ENCODE data around the gene ZNF613. TPM values are rescaled to one million over a fixed set of nuclear protein-coding genes. Genes with fewer than 3 reads are reported as not detected.
A peak's percentile ranks its signal among the peaks of the same experiment; 100 is the strongest.

The ZNF613 gene
- total and polyA plus RNA-seq, 2 of the 13 experiments (the other 11 are each of a cell fraction or from before 2014, with no cell fraction given): 3.6 to 8.3 TPM

DNA sequence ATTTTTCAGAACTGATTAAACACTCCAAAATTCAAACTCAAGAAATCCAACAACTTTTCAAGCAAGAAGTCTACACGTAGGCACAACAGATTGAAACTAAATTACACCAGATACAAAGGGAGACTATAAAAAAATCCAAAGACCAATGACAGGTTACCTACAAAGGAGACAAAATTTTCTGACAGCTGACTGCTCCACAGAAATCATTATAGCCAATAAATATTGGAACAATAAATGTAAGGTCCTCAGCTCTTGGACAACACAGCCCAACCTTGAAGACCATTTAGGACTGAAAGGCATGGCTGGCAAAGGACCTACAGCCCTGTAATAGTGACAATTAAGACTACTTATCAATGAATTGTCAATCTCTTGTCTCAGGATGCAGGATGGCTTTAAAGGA is 43.4 kb downstream of the ZNF613 start:
- no peak for FAIRE-seq
- no peak overlapping the region for H2AFZ ChIP-seq (ENCODE audit: low read length)
- in situ Hi-C loops (cut with HindIII; ENCODE audit: extremely low pct_ligation_motif_present, low pct_unique_long_range_greater_than_20kb) (no loop called here), intact Hi-C loops (cut with micrococcal nuclease; ENCODE audit: unreplicated experiment) (no loop called here)
- H3K36me3 ChIP-seq (replicated peaks in 1 of 2; ENCODE audit: control insufficient read depth in 1 of 2, insufficient read depth in 2 of 2, low read length in 2 of 2): peaks cover 22 to 71% of the 10 kb centered on the region in 2 experiments
- ATAC-seq: no peak
- no peaks in the 10 kb centered on the region for H3K27me3 ChIP-seq (ENCODE audit: control insufficient read depth in 1 of 2, insufficient read depth in 2 of 2, low read length in 2 of 2)
- CTCF ChIA-PET (ENCODE audit: low intra/inter-chr PET ratio, low total read pairs): no interaction called here
- no peaks in the 10 kb centered on the region for H4K20me1 ChIP-seq (ENCODE audit: insufficient read depth, low read length)
- H3K4me1 ChIP-seq (ENCODE audit: insufficient read depth, low read length): no peaks in the 10 kb centered on the region
- DNase-seq (ENCODE audit: low spot score): no peak
- H3K79me2 ChIP-seq (ENCODE audit: insufficient read depth, low read length): no peaks in the 10 kb centered on the region
- no peak overlapping the region for H3K9ac ChIP-seq (ENCODE audit: insufficient read depth, low read depth, low read length)
- no peak overlapping the region for H3K4me3 ChIP-seq (replicated peaks in 1 of 3; ENCODE audit: insufficient read depth in 1 of 3, low read depth in 2 of 3, low read length in 3 of 3)
- no peak overlapping the region for H3K4me2 ChIP-seq (ENCODE audit: low read depth, low read length)
- TF ChIP-seq ZNF317 (CRISPR knock-in tag; IDR thresholded peaks at IDR 0.05) (peak; percentile 92), FLYWCH1 (CRISPR knock-in tag; IDR thresholded peaks at IDR 0.05) (no peak), HES4 (CRISPR knock-in tag; IDR thresholded peaks at IDR 0.05; ENCODE audit: borderline replicate concordance) (no peak), ZNF746 (CRISPR knock-in tag; IDR thresholded peaks at IDR 0.05) (no peak), U2AF1 (optimal IDR thresholded peaks at IDR 0.05; ENCODE audit: low read depth, low read length) (no peak)
- no TSS peak for BruUV-seq (replicated peaks)
- H3K27ac ChIP-seq (ENCODE audit: extremely low read length, insufficient read depth, low read length): no peak overlapping the region
- 97% methylated on average over 1 of the region's 1 CpG for WGBS (ENCODE audit: low lambda C conversion rate)
- POLR2A ChIA-PET: no interaction called here
- peaks cover 58% of the 10 kb centered on the region for H3K9me3 ChIP-seq (ENCODE audit: low read length)

DNA sequence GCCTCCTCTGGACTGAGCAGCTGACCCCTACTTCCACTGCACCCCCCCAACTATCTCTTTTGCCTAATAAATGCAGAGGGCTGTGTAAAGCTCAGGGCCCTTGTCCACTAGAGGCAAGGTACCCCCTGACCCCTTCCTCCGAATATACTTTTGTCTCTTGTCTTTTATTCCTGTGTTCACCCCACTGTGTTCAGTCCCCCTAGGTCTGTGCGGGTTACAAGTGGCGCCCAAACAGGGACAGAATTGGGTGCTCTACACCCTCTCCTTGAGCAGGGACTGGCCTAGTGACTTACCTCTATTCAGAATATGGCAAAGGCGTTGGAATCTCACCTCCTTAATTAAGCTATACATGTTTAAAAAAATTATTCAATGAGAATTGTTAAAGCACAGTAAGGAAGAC is 44.4 kb downstream of the ZNF613 start:
- intact Hi-C loops (cut with micrococcal nuclease; ENCODE audit: unreplicated experiment): no loop called here

More for the DNA sequence above, 44.4 kb downstream of the ZNF613 start:
- ATAC-seq (no peak), FAIRE-seq (no peak), DNase-seq (ENCODE audit: low spot score) (no peak)
- no peak overlapping the region for H3K4me2 ChIP-seq (ENCODE audit: low read depth, low read length)
- no peaks in the 10 kb centered on the region for H3K4me1 ChIP-seq (ENCODE audit: insufficient read depth, low read length)
- no peak overlapping the region for H2AFZ ChIP-seq (ENCODE audit: low read length)
- no peaks in the 10 kb centered on the region for H3K79me2 ChIP-seq (ENCODE audit: insufficient read depth, low read length)
- ChIA-PET POLR2A (no interaction called here), CTCF (ENCODE audit: low intra/inter-chr PET ratio, low total read pairs) (no interaction called here)
- H3K9ac ChIP-seq (ENCODE audit: insufficient read depth, low read depth, low read length): no peak overlapping the region
- H3K27ac ChIP-seq (ENCODE audit: extremely low read length, insufficient read depth, low read length): no peak overlapping the region
- no peak overlapping the region for H3K4me3 ChIP-seq (replicated peaks in 1 of 3; ENCODE audit: insufficient read depth in 1 of 3, low read depth in 2 of 3, low read length in 3 of 3)
- 93% methylated on average over 4 of the region's 4 CpGs for WGBS (ENCODE audit: low lambda C conversion rate)
- H3K36me3 ChIP-seq (replicated peaks in 1 of 2; ENCODE audit: control insufficient read depth in 1 of 2, insufficient read depth in 2 of 2, low read length in 2 of 2): peaks cover 22 to 63% of the 10 kb centered on the region in 2 experiments
- in situ Hi-C loops (cut with HindIII; ENCODE audit: extremely low pct_ligation_motif_present, low pct_unique_long_range_greater_than_20kb): no loop called here
- TF ChIP-seq ZNF280D (CRISPR knock-in tag; IDR thresholded peaks at IDR 0.05) (peak; percentile 87), KLF11 (CRISPR knock-in tag; IDR thresholded peaks at IDR 0.05) (no peak), ZNF674 (CRISPR knock-in tag; IDR thresholded peaks at IDR 0.05; ENCODE audit: low read depth) (no peak), ZMYM2 (CRISPR knock-in tag; IDR thresholded peaks at IDR 0.05) (0 out of 2 replicates have a peak, but pooled peaks have one; percentile 21), SETDB1 (CRISPR knock-in tag; IDR thresholded peaks at IDR 0.05; ENCODE audit: borderline replicate concordance) (0 out of 2 replicates have a peak, but pooled peaks have one; percentile 65), NCOR1 (IDR thresholded peaks at IDR 0.05; ENCODE audit: borderline replicate concordance, low read length) (0 out of 2 replicates have a peak, but pooled peaks have one; percentile 33), LBX2 (CRISPR knock-in tag; IDR thresholded peaks at IDR 0.05; ENCODE audit: borderline replicate concordance) (no peak), KLF9 (CRISPR knock-in tag; IDR thresholded peaks at IDR 0.05; ENCODE audit: low read depth) (no peak), HMGXB4 (CRISPR knock-in tag; IDR thresholded peaks at IDR 0.05; ENCODE audit: borderline replicate concordance in 1 of 2, low read depth in 1 of 2) (no peak), HOXA5 (CRISPR knock-in tag; IDR thresholded peaks at IDR 0.05) (no peak)
- H4K20me1 ChIP-seq (ENCODE audit: insufficient read depth, low read length): no peaks in the 10 kb centered on the region
- peaks cover 62% of the 10 kb centered on the region for H3K9me3 ChIP-seq (ENCODE audit: low read length)
- no TSS peak for BruUV-seq (replicated peaks)
- no peaks in the 10 kb centered on the region for H3K27me3 ChIP-seq (ENCODE audit: control insufficient read depth in 1 of 2, insufficient read depth in 2 of 2, low read length in 2 of 2)
